ENCODE data around the gene VAMP1.

Gene VAMP1, protein sequence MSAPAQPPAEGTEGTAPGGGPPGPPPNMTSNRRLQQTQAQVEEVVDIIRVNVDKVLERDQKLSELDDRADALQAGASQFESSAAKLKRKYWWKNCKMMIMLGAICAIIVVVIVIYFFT

GRCh38 chr12:6470375-6471163 is at the start of gene VAMP1:
Gene VAMP1 (minus strand): TSS chr12:6470677. CDS start chr12:6470531, 146 bp downstream.
- TF ChIP-seq CTCF (IDR thresholded peaks at IDR 0.05): no peak

- no peak for TF ChIP-seq CTCF (IDR thresholded peaks at IDR 0.05)
Measured at GRCh38 chr12:6520186-6520585, 49.7 kb upstream of the VAMP1 start.

DNA sequence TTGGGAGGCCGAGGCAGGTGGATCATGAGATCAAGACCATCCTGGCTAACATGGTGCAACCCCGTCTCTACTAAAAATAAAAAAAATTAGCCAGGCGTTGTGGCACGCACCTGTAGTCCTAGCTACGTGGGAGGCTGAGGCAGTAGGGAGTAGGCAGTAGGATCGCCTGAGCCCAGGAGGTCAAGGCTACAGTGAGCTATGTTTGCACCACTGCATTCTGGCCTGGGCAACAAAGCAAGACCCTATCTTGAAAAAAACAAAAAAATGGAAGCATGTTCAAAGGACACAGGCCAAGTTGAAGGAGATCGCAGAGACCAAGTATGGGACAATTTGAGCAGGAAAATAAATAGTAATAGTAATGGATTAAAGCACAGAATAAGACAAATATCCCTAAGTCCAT is 37.6 kb upstream of the VAMP1 start:
- no peak for TF ChIP-seq CTCF (IDR thresholded peaks at IDR 0.05)

DNA sequence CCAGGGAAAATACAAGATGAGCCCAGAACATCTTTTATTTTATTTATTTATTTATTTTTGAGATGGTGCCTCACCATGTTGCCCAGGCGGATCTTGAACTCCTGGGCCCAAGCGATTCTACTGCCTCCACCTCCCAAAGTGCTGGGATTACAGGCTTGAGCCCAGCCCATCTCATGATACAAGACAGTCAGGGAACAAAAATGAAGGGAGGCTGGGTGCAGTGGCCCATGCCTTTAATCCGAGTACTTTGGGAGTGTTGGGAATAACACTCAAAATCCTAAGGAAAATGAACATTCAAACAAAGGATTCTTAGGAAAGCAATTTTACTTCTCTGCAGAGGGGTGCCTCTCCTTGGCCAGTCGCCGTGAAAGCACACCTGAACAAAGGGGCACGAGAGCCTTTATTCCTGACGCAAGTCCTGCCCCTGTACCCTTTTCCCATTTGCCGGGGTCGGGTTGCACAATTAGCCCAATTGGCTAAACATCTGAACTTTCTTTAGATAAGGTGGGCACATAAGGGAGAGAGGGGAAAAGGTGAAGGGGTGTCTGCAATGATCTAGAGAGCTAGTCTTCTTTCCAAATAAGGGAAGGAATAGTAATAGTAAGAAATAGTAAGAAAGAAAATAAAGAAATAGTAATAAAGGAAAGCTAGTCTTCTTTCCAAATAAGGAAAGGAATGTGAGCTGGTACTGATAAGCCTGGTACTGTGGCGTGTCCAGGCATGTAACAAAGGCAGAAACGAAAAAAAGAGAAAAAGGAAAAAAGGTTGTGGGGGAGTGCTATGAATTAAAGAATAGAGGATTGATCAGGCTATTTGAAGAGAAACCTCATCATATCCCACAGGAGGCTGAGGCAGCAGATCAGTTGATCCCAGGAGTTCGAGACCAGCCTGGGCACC is 36.9 kb upstream of the VAMP1 start:
- TF ChIP-seq CTCF (IDR thresholded peaks at IDR 0.05): no peak

- no peak for TF ChIP-seq CTCF (IDR thresholded peaks at IDR 0.05)
Measured at GRCh38 chr12:6500466-6500865, 30.0 kb upstream of the VAMP1 start.

DNA sequence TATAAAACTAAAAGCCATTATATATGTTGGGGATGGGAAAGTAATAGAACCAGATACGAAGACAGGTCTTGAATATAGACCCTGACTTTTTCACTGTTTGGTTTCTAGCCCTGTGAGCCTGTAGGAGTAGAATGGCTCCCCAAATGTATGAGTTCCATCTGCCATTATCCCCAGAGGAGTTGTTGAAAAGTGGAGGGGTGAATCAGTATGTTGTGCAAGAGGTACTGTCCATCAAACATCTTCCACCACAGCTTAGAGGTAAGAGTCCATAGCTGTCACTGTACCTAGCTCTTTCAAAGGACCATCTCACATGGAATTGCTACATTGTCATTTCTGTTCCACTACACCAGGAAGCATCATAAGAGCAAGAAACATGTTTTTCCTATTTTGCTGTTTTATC is 24.5 kb upstream of the VAMP1 start:
- TF ChIP-seq CTCF (IDR thresholded peaks at IDR 0.05): no peak

- no peak for TF ChIP-seq CTCF (IDR thresholded peaks at IDR 0.05)
Measured at GRCh38 chr12:6494258-6494743, 23.8 kb upstream of the VAMP1 start.

Data from LNCAP (cell line).